GM12864 (cell line): Measurements from ENCODE around the gene PF4V1.

ENCODE experiments used
- DNase-seq: peaks from one replicate; pipeline ENCODE4 v3.0.0-alpha.2; 2011; ENCODE audit warnings: low read depth
- H3K4me3 ChIP-seq: 2 replicates; pipeline ENCODE4 v1.5.1; 2011; ENCODE audit warnings: mild to moderate bottlenecking, low read depth, low read length, control low read depth
- CTCF ChIP-seq: IDR thresholded peaks from 2 replicates; pipeline ENCODE4 v1.5.1; 2011; ENCODE audit warnings: low read depth, mild to moderate bottlenecking, moderate library complexity, low read length, control low read depth, inconsistent platforms; ENCODE audit errors: missing control alignments

Gene PF4V1

DNA sequence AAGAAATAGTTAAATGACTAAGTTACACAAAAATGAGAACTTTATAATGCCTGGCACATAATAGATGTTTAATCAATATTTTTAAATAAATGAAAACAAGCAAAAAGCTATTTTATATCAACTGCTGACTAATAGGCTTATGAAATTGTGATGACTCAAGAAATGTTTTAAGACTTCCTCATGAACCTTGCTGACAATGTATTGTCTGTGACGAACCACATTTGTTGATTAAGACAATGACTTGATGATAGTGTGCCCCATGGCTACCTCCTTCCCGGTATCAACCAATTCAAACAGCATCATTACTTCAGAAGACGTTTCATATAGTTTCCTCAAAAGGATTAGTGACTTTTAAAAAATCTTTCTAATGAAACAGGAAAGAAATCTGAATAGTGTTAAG lies 8.8 kb upstream of the PF4V1 start:
- no peak overlapping the region for H3K4me3 ChIP-seq

DNA sequence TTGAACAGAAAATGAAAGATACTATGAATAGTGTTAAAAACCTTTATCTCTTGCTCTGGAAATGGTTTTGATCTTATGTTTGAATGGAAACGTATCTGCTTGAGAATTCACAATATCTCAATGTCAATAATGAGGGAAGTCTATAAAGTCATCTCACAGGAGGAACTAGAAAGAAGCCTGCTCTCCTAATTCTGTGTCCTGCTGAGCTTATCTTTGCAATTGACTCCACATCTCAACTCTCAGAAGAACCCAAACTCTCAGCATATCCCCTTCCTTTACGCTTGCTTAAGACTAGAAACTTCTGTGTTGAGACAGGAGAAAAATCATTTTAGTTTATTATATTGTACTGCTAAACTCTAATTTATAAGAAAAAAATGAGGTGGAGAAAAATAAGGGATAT lies 8.3 kb upstream of the PF4V1 start:
- no peak for DNase-seq
- no peak for TF ChIP-seq CTCF
- H3K4me3 ChIP-seq = no peak overlapping the region

More for the DNA sequence above, 8.8 kb upstream of the PF4V1 start:
- DNase-seq = no peak
- no peak for TF ChIP-seq CTCF

DNA sequence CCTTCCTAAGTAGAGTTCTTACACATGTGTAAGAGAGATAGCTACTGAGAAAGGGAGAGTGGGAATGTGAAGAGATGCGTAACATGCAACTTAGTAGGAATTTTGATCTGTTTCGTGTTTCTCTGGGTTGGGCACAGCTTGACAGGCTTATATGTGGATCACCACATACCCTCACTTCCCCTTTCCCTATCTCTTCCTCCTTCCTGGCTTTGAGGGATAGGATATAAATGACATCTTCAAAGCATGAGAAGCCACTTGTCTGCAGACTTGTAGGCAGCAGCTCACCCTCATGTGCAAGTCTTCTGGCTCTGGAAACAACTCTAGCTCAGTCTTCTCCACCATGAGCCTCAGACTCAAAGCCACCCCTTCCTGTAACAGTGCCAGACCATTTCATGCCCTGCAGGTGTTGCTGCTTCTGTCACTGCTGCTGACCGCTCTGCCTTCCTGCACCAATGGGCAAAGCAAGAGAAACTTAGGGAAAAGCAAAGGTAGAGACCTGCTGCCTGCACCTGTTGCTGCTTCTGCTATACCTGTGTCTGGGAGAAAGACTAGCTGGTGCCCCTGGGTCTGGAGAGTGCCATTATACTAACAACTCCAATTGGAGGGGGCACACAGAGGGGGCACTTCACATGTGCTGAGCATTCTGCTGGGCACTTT lies 5.4 kb upstream of the PF4V1 start:
- no peak for DNase-seq
- H3K4me3 ChIP-seq = no peak overlapping the region
- TF ChIP-seq CTCF = no peak

- TF ChIP-seq CTCF = no peak
- no peak overlapping the region for H3K4me3 ChIP-seq
- no peak for DNase-seq
Observed at GRCh38 chr4:73848183-73848777, 4.8 kb upstream of the PF4V1 start.

DNA sequence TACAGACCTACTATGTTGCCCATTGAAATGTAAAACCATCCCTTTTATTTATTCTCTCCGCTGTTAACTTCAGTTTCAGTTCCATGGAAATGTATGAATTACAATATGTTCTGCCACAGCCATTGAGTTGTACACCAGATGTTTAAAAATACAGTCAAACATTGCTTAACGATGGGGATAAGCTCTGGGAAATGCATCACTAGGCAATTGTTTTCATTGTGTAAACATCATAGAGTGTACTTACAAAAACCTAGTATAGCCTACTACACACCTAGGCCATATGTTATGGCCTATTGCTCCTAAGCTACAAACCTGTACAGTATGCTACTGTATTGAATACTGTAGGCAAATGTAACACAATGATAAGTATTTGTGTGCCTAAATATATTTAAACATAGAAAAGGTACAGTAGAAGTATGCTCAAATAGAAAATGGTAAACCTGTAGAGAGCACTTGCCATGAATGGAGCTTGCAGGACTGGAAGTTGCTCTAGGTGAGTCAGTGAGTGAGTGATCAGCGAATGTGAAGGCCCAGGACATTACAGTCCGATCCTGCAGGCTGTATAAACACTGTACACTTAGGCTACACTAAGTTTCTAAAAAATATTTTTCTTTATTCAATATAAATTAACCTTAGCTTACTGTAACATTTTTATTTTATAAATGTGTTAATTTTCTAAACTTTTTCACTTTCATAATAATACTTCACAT lies 2.7 kb upstream of the PF4V1 start:
- TF ChIP-seq CTCF = no peak
- no peak overlapping the region for H3K4me3 ChIP-seq
- no peak for DNase-seq

DNA sequence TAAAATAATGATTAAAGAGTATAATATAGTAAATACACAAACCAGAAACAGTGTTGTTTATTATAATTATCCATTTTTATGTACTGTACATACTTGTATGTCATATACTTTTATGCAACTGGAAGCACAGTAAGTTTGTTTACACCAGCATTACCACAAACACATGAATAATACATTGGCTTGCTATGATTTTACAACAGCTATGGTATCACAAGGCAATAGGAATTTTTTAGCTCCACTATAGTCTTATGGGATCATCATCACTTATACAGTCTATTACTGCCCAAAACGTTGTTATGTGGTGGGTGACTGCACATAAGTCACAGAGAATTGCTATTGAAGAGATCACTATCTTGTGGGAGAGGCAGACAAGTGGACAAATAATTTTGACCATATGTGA lies 1.8 kb upstream of the PF4V1 start:
- H3K4me3 ChIP-seq = no peak overlapping the region
- no peak for DNase-seq
- no peak for TF ChIP-seq CTCF
